ENCODE results near the gene ANKK1. TPM values are rescaled to one million over a fixed set of nuclear protein-coding genes. Genes with fewer than 3 reads are reported as not detected.

ANKK1 gene
- total RNA-seq, 2 donors from 2014 or later = 0.15 to 0.67 TPM

GRCh38 chr11:113376156-113376555, 11.4 kb upstream of the ANKK1 start:
- intact Hi-C loops (cut with DNase I, micrococcal nuclease) = no loop called here
- ATAC-seq (no peak), DNase-seq (no peak)

- intact Hi-C loops (cut with DNase I, micrococcal nuclease) = no loop called here
- DNase-seq (no peak), ATAC-seq (no peak)
Observed at GRCh38 chr11:113377681-113378412, 9.7 kb upstream of the ANKK1 start.

GRCh38 chr11:113378692-113379091, 8.9 kb upstream of the ANKK1 start:
- DNase-seq (no peak), ATAC-seq (no peak)
- intact Hi-C loops (cut with DNase I, micrococcal nuclease) = no loop called here

GRCh38 chr11:113382121-113382520, 5.5 kb upstream of the ANKK1 start:
- ATAC-seq (no peak), DNase-seq (no peak)
- intact Hi-C loops (cut with DNase I, micrococcal nuclease) = no loop called here

- ATAC-seq (no peak), DNase-seq (no peak)
- intact Hi-C loops (cut with DNase I, micrococcal nuclease) = no loop called here
Observed at GRCh38 chr11:113384551-113384950, 3.0 kb upstream of the ANKK1 start.

- intact Hi-C loops (cut with DNase I, micrococcal nuclease) = no loop called here
- no peak for DNase-seq
- no peak for ATAC-seq
Observed at GRCh38 chr11:113385749-113386148, 1.8 kb upstream of the ANKK1 start.

GRCh38 chr11:113386866-113387265, 713 bp upstream of the ANKK1 start:
- no peak for DNase-seq
- intact Hi-C loops (cut with DNase I, micrococcal nuclease) = no loop called here
- ATAC-seq = no peak

GRCh38 chr11:113389272-113389671, 1.7 kb downstream of the ANKK1 start:
- DNase-seq (no peak), ATAC-seq (no peak)
- intact Hi-C loops (cut with DNase I, micrococcal nuclease) = no loop called here

GRCh38 chr11:113392236-113392921, 4.8 kb downstream of the ANKK1 start:
- DNase-seq (no peak), ATAC-seq (no peak)
- intact Hi-C loops (cut with DNase I, micrococcal nuclease) = no loop called here

- DNase-seq = no peak
- intact Hi-C loops (cut with DNase I, micrococcal nuclease) = no loop called here
- ATAC-seq = no peak
Observed at GRCh38 chr11:113393501-113393985, 6.0 kb downstream of the ANKK1 start.

GRCh38 chr11:113394919-113395318, 7.3 kb downstream of the ANKK1 start:
- DNase-seq (no peak), ATAC-seq (no peak)
- intact Hi-C loops (cut with DNase I, micrococcal nuclease) = no loop called here

- intact Hi-C loops (cut with DNase I, micrococcal nuclease) = no loop called here
- ATAC-seq (no peak), DNase-seq (no peak)
Observed at GRCh38 chr11:113395782-113396336, 8.3 kb downstream of the ANKK1 start.

GRCh38 chr11:113396690-113397089, 9.1 kb downstream of the ANKK1 start:
- ATAC-seq = no peak
- intact Hi-C loops (cut with DNase I, micrococcal nuclease) = no loop called here

GRCh38 chr11:113397212-113397611, 9.6 kb downstream of the ANKK1 start:
- DNase-seq (no peak), ATAC-seq (no peak)
- intact Hi-C loops (cut with DNase I, micrococcal nuclease) = no loop called here

More at GRCh38 chr11:113396690-113397089, 9.1 kb downstream of the ANKK1 start:
- no peak for DNase-seq

- intact Hi-C loops (cut with DNase I, micrococcal nuclease) = no loop called here
- ATAC-seq = no peak
- no peak for DNase-seq
Observed at GRCh38 chr11:113397821-113398220, 10.2 kb downstream of the ANKK1 start.

- ATAC-seq (no peak), DNase-seq (no peak)
- intact Hi-C loops (cut with DNase I, micrococcal nuclease) = no loop called here
Observed at GRCh38 chr11:113398669-113399430, 11.3 kb downstream of the ANKK1 start.

- intact Hi-C loops (cut with DNase I, micrococcal nuclease) = no loop called here
- no peak for DNase-seq
- no peak for ATAC-seq
Observed at GRCh38 chr11:113400631-113401230, 13.2 kb downstream of the ANKK1 start.

GRCh38 chr11:113401718-113402117, 14.1 kb downstream of the ANKK1 start:
- intact Hi-C loops (cut with DNase I, micrococcal nuclease) = no loop called here
- DNase-seq = peak; percentile 64 to 70
- peak; percentile 99 for ATAC-seq

- ATAC-seq (no peak), DNase-seq (no peak)
- intact Hi-C loops (cut with DNase I, micrococcal nuclease) = no loop called here
Observed at GRCh38 chr11:113404859-113405430, 17.4 kb downstream of the ANKK1 start.

Measured in left colon (tissue), 2 donors.